Measurements from ENCODE around the gene UQCRC1.

The UQCRC1 gene

DNA sequence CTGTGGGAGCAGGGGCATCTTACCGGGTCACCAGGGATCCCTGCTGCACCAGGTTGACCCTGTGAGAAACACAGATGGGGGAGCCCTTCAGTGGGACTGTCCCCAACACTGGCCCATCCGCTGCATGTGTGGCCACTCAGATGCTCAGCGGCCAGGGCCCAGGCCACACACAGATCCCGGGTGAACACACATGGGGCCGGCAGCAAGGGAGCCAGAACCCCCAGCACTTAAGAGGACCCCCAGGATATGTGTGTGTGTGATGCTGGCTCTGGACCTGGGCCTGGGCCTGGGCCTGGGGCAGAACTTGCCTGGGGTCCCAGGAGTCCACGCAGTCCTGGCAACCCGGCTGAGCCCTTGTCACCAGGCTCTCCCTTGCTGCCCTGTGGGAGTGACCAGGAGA lies 41.0 kb downstream of the UQCRC1 start:
- no peak for DNase-seq

DNA sequence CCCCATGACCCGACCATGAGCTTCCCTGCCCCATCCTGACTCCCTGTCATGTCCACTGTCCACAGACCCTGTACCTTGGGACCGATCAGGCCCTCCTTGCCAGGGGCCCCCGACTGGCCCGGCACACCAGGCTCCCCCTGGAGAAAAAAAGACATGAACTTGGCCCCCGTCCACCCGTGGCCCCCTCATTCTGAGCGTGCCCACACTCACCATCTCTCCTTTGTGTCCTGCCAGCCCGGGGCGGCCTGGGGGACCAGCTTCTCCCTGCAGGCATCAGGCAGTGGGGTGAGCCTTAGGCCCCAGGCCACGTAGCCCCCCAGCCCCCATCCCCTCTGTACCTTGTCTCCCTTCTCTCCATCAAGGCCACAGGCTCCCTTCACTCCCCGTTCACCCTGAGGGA lies 41.9 kb downstream of the UQCRC1 start:
- no peak for DNase-seq

GRCh38 chr3:48567090-48567489 lies 42.4 kb downstream of the UQCRC1 start:
- DNase-seq = no peak

GRCh38 chr3:48566401-48566760 lies 43.1 kb downstream of the UQCRC1 start:
- no peak for DNase-seq

GRCh38 chr3:48565591-48566400 lies 43.6 kb downstream of the UQCRC1 start:
- DNase-seq = no peak

DNA sequence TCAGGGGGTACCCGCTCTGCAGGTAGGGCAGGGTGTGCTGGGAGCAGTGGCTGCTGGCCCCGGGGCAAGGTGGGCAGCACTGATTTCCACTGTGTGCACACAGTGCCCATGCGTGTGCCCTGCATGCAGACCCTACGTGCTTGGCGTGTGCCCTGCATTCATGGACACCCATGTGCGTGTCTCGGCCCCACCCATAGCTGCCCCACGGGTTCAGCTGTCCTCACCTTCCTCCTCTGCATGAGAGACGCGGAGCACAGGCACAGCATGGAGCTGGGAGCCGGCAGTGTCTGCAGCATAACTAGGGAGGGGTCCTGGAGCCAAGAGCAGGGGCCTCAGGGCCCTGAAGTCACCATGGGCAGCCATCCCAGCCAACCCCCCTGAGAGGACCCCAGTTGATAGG lies 44.3 kb downstream of the UQCRC1 start:
- no peak for DNase-seq

DNA sequence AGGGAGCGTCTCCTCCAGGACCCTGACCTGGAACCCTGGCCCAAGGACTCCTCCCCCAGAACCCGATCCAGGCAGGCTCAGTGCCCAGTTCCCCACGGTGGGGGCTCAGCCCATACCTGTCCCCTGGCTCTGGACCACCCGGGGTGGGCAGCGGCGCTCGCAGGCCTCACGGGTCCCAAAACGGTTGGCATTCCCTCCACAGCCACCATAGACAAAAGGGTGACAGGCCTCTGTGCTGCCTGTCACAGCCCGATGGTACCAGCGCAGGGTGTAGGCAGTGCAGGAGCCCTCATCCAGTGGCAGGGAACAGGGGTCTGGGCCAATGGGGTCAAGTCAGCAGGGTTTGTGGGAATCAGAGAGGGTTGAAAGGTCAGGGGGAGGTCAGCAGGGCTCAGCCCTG lies 44.8 kb downstream of the UQCRC1 start:
- no peak for DNase-seq

DNA sequence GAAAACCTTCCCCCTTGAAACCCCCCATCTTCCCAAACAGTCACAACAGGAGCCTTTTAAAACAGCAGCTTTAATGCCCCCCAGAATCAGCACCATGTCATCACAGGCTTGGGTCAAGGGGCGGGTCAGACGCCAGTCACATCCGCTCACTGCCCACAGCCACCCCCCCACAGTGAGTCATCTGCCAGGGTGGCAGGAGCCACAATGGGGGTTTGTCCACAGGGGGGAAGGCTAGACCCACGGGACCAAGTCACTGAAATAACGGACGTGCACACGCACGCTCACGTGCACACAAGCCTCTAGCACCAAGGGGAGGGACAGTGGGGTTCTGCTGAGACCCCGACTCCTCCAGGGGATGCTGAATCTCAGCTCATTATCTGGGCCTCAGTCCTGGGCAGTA lies 45.4 kb downstream of the UQCRC1 start:
- peak; percentile 72 for DNase-seq

DNA sequence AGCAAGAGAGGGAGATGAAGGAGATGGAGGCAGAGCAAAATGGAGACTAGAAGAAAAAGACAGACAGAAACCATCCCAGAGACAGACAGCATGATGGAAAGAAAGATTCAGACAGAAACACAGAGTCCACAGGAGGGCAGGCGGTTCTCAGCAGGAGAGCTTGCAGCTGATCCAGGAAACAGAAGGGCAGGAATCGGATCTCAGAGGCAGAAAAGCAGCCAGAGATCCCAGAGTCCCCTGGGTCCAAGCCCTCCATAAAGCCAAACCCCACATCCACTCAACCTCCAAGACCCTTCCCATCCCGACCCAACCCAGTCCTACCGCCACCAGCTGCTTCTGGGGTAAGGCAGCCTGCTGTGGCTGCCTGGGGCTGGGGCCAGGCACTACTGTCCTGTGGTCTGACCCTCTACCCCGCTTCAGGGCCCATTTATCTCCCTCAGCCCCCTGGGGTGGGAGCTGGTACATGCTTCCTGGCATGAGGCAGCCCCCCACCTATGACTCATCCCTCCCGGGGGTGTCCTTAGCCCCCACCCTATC lies 46.0 kb downstream of the UQCRC1 start, which contains the start of gene UCN2:
UCN2 (minus strand) TSS at position 400 of the 537 bp plus-strand sequence. CDS start 657 bp downstream, outside the sequence.
- no peak for DNase-seq

DNA sequence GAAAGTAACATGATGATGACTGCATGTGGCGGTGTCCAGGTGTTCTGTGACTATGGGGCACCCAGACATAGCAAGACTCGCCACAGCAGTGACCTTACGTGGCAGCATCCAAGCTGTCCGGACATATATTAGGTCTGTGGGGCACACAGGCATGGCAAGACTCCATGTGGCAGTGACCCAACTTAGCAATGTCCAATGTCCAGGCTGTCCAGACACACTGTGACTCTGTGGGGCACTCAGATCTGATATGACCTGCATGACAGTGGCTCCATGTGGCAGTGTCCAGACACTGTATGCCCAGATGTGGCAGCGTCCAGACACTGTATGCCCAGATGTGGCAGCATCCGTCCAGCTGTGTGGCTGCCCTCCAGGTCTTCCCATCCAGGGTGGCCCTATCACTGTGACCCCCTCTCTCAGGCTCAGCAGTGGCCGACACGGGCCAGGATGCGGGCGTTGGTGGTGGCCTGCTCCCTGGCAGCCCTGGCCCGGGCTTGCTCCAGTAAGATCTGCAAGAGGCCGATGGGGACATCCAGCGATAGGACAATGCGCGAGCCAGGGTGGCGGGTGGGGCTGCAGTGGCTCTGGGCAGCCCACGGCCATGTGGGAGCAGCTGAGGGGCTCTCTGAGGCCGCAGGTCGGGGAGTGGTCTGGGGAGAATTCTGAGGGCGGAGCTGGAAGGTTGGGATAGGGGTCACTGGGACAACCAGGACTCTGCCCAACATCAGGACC lies 46.9 kb downstream of the UQCRC1 start:
- DNase-seq = no peak

- peak; percentile 61 for DNase-seq
Observed at GRCh38 chr3:48561045-48561736, 48.3 kb downstream of the UQCRC1 start.

- no peak for DNase-seq
Observed at GRCh38 chr3:48560648-48561018, 48.8 kb downstream of the UQCRC1 start.

GRCh38 chr3:48558493-48559134 lies 50.8 kb downstream of the UQCRC1 start:
- DNase-seq = no peak

- DNase-seq = peak; percentile 100
Observed at GRCh38 chr3:48556796-48557626, 52.4 kb downstream of the UQCRC1 start, which contains the start of gene PFKFB4. TSS of gene PFKFB4 (minus strand) at chr3:48556803. CDS start at chr3:48556777, 26 bp downstream.

DNA sequence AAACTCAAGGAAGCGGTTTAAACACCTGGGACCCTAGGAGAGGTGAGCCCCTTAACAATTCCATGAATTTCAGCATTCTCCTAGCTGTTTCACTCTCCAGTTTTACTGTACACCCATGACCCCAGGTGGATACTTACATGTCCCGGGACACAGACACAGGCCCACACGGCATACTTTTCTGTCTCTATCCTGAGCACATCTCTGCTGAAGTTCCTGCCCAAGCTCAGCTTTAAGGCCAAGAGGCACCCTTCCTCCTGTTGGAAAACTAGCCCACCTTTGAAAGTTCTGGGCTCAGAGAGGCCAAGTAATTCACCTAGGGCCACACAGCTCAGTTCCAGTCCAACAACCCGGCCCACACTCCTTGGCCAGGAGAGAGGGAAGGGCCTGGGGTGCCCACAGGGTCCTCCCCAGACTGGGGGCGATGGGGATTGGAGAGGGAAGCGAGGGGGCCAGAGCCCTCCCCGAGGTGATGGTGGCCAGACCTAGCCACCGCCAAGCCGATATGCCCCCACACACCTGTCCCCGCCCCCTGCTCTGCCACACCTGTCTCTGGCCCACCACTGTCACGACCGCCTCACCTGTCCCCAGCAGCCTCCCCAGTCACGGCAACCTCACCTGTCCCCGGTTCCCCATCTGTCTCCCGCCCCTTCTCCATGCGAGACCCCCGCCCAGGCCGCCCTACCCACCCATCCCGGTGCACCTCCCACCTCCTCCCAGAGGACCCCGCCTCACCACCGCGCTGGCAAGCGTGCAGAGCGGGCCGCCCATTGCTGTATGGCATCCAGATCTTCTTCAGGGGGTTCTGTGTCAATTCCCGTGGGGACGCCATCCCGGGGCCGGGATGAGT lies 53.3 kb downstream of the UQCRC1 start:
- no peak for DNase-seq

- DNase-seq = no peak
Observed at GRCh38 chr3:48555231-48555948, 54.1 kb downstream of the UQCRC1 start.

- no peak for DNase-seq
Observed at GRCh38 chr3:48553886-48554845, 55.3 kb downstream of the UQCRC1 start.

DNA sequence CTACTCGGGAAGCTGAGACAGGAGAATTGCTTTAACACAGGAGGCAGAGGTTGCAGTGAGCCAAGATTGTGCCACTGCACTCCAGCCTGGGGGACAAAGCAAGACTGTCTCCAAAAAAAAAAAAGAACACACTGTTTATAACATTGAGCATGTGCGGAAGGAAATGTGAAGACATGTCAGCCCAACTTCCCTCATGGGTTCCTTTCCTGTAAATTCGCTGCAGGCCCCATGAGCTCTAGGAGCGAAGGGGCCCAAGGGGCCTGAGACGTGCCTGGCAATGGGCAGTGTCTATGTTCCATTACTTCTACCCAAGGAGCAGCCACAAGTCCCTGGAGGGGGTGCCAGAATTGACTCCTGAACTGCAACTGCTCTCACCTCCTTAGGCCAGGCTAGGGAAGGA lies 56.1 kb downstream of the UQCRC1 start:
- DNase-seq = no peak
